Activated CD8-positive, alpha-beta T cell treated with anti-CD3 and anti-CD28 coated beads for 36 hours (primary cell): ENCODE data around the gene SPINT3. TPM values are rescaled to one million over a fixed set of nuclear protein-coding genes. Genes with fewer than 3 reads are reported as not detected.

ENCODE experiments used
- ATAC-seq: fragments of 200-7000 bp; cut with Tn5 transposase; one replicate; pipeline ENCODE4 v1.10.0; 2021; ENCODE audit warnings: mild to moderate bottlenecking, moderate library complexity
- CTCF ChIA-PET: fragments of 350-600 bp; sonication (Branson Sonifier 250); formaldehyde crosslinking; loops from one replicate; lab custom pipeline; 2021; ENCODE audit warnings: antibody characterized with exemption; lab: Charles Lee
- POLR2A ChIA-PET: fragments of 350-600 bp; sonication (Branson Sonifier 250); formaldehyde crosslinking; loops from one replicate; lab custom pipeline; 2021; ENCODE audit warnings: antibody characterized with exemption; lab: Charles Lee
- DNase-seq: peaks from one replicate; pipeline ENCODE4 v3.0.0-alpha.2; 2020
- H3K27ac Mint-ChIP-seq: one replicate; pipeline ENCODE4 v1.8.0; 2021; ENCODE audit warnings: mild to moderate bottlenecking, mixed read lengths
- H3K27me3 Mint-ChIP-seq: one replicate; pipeline ENCODE4 v1.8.0; 2021; ENCODE audit warnings: mixed read lengths
- H3K36me3 Mint-ChIP-seq: one replicate; pipeline ENCODE4 v1.8.0; 2021; ENCODE audit warnings: low read depth, mixed read lengths
- H3K4me1 Mint-ChIP-seq: one replicate; pipeline ENCODE4 v1.8.0; 2021; ENCODE audit warnings: low read depth, mixed read lengths
- H3K4me3 Mint-ChIP-seq: one replicate; pipeline ENCODE4 v1.8.0; 2021; ENCODE audit warnings: mild to moderate bottlenecking, moderate library complexity, mixed read lengths
- H3K9me3 Mint-ChIP-seq: one replicate; pipeline ENCODE4 v1.8.0; 2021; ENCODE audit warnings: mixed read lengths
- intact Hi-C: fragments of 100-400 bp; cut with micrococcal nuclease; formaldehyde crosslinking; loops from one replicate; pipeline ENCODE4 v1.10.0; 2022
- total RNA-seq, 2 experiments: library from RNA; stranded (reverse); gene quantifications; one replicate each; pipeline ENCODE4 v1.2.3, GENCODE V29; 2021
- TF ChIP-seq, protein P1 (sequence below): fragments of 200-600 bp; IDR thresholded peaks from one replicate; pipeline ENCODE4 v1.8.0; 2022; ENCODE audit warnings: antibody characterized with exemption, mild to moderate bottlenecking

The SPINT3 gene
- total RNA-seq, 2 experiments from 2014 or later, result not detected

GRCh38 chr20:45510242-45510862, 5.1 kb downstream of the SPINT3 start:
- ChIA-PET CTCF (interaction anchor here (0.7 to 1.6 kb wide), 2 partner anchors 33 to 261 kb away, joined by 3 read pairs; no protein-coding TSS in a partner anchor), POLR2A (no interaction called here)
- Mint-ChIP-seq H3K36me3 (no peaks in the 10 kb centered on the region), H3K27ac (no peak overlapping the region), H3K4me3 (no peak overlapping the region), H3K27me3 (peaks cover 29% of the 10 kb centered on the region), H3K4me1 (peaks cover 12% of the 10 kb centered on the region), H3K9me3 (no peaks in the 10 kb centered on the region)
- intact Hi-C loops, result no loop called here
- no peak for DNase-seq
- no peak for ATAC-seq
- TF ChIP-seq, protein P1, sequence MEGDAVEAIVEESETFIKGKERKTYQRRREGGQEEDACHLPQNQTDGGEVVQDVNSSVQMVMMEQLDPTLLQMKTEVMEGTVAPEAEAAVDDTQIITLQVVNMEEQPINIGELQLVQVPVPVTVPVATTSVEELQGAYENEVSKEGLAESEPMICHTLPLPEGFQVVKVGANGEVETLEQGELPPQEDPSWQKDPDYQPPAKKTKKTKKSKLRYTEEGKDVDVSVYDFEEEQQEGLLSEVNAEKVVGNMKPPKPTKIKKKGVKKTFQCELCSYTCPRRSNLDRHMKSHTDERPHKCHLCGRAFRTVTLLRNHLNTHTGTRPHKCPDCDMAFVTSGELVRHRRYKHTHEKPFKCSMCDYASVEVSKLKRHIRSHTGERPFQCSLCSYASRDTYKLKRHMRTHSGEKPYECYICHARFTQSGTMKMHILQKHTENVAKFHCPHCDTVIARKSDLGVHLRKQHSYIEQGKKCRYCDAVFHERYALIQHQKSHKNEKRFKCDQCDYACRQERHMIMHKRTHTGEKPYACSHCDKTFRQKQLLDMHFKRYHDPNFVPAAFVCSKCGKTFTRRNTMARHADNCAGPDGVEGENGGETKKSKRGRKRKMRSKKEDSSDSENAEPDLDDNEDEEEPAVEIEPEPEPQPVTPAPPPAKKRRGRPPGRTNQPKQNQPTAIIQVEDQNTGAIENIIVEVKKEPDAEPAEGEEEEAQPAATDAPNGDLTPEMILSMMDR, result no peak

- Mint-ChIP-seq H3K27ac (no peak overlapping the region), H3K4me1 (peaks cover 12% of the 10 kb centered on the region), H3K9me3 (no peaks in the 10 kb centered on the region), H3K27me3 (peaks cover 28% of the 10 kb centered on the region), H3K36me3 (no peaks in the 10 kb centered on the region), H3K4me3 (no peak overlapping the region)
- POLR2A ChIA-PET, result no interaction called here
- TF ChIP-seq, protein P1, result no peak
- DNase-seq (no peak), ATAC-seq (no peak)
- CTCF ChIA-PET, result interaction anchor here (1.6 kb wide), 1 partner anchor 31 kb away, joined by 3 read pairs; no protein-coding TSS in a partner anchor
- intact Hi-C loops, result no loop called here
Measured at GRCh38 chr20:45509091-45509490, 6.3 kb downstream of the SPINT3 start.

DNA sequence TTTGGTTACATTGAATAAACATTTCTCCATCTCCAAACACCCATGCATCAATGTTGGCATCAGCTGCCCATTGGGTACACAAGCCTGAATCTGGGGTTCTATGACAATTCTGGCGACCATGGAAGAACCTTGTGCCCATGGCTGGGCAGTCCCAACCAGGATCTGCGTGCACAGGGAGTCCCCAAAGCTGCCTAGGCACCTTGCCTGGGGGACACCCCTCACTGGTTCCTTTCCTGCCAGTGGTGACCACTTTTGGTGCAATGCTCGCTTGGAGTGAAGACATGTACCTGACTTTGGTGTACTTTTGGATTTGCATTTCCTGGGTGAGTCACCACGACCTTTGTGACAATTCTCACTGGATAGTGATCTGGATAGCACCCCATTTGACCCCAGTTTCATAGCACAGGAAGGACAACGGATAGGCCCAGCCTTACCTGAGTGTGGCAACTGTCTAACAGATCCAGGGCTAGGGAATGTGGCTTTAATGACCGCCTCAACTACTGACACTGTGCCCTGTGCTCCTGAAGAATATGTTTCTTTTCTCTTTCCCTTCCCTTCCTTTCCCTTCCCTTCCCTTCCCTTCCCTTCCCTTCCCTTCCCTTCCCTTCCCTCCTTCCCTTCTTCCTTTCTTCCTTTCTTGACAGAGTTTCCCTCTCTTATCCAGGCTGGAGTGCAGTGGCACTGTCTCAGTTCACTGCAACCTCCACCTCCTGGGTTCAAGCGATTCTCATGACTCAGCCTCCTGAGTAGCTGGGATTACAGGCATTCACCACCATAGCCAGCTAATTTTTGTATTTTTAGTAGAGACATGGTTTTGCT, 7.1 kb downstream of the SPINT3 start:
- no peak overlapping the region for H3K27ac Mint-ChIP-seq
- POLR2A ChIA-PET, result no interaction called here
- peaks cover 12% of the 10 kb centered on the region for H3K4me1 Mint-ChIP-seq
- CTCF ChIA-PET, result interaction anchor here (1.0 kb wide), 1 partner anchor 121 kb away, joined by 3 read pairs; no protein-coding TSS in a partner anchor
- DNase-seq, result peak; percentile 13
- peaks cover 31% of the 10 kb centered on the region for H3K27me3 Mint-ChIP-seq
- H3K4me3 Mint-ChIP-seq, result no peak overlapping the region
- intact Hi-C loops, result no loop called here
- ATAC-seq, result no peak
- H3K9me3 Mint-ChIP-seq, result no peaks in the 10 kb centered on the region
- H3K36me3 Mint-ChIP-seq, result no peaks in the 10 kb centered on the region
- TF ChIP-seq, protein P1, result no peak

DNA sequence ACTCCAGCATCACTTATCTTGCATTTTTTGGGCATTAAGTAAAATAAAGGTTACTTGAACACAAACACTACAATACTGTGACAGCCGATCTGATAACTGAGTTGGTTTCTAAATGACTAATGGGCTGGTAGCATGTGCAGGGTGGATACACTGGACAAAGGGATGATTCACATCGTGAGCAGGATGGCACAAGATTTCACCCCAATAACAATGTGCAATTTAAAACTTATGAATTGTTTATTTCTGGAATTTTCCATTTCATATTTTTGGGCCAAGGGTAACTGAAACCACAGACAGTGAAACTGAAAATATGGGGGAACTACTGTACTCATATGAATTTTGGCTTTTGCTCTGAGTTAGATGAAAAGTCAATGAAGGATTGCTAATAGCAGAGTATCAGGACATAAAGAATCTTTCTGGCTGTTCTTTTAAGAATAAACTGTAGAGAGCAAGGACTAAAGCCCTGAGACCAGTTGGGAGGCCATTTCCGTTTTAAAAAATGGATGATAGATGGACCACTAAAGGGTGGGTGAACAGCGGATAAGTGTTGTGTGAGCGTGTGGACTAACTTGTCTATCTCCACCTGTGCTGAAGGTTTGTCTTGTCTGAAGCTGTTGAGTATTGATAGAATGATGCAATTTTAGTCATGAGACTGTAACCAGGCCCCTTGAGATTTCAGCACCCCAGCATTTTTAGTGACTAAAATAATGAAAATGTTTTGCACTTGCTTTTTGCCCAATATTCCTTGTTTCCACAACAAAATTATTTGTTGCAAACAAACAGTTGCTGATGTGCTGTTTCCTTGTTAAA, 8.2 kb downstream of the SPINT3 start:
- CTCF ChIA-PET, result no interaction called here
- POLR2A ChIA-PET, result no interaction called here
- no peaks in the 10 kb centered on the region for H3K9me3 Mint-ChIP-seq
- TF ChIP-seq, protein P1, result no peak
- H3K4me3 Mint-ChIP-seq, result no peak overlapping the region
- intact Hi-C loops, result no loop called here
- DNase-seq (no peak), ATAC-seq (peak; percentile 45)
- no peaks in the 10 kb centered on the region for H3K36me3 Mint-ChIP-seq
- no peak overlapping the region for H3K27ac Mint-ChIP-seq
- H3K4me1 Mint-ChIP-seq, result peaks cover 12% of the 10 kb centered on the region
- H3K27me3 Mint-ChIP-seq, result peaks cover 30% of the 10 kb centered on the region
